ENCODE data around the gene EXOC2. TPM values are rescaled to one million over a fixed set of nuclear protein-coding genes. Genes with fewer than 3 reads are reported as not detected.

The EXOC2 gene
- total RNA-seq, 1 donor from 2014 or later = 29.2 TPM

DNA sequence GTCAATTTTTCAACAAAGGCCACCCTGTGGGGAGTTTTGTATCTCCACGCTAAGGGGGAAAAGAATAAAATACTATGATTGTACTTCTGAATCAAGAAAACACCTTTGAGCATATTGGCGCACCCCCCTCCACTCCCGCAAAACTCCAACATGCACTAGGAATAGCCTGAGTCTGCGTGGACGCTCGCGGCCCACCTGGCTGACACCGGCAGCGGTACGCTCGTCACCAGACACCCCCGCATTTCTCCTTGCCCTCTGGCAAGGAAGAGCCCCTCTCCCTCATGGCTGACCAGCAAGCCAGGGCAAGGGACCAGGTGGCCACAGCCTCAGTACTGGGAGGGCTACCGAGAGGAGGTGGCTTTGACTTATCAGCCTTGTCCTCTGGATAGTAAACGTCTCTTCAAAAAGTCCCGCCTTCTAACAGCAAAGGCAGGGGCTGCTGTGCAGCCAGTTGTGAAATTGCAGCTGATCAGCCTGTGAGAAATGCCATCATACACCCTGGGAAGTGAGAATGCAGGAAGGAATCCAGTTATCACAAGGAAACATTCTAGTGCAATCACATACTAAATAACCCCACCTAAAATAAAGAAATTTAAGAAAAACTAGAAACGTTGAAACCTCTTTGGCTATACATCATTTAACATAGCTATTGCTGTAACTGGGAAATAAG lies 120.2 kb downstream of the EXOC2 start:
- DNase-seq (ENCODE audit: low read depth) (no peak), FAIRE-seq (no peak)
- H3K27me3 ChIP-seq (ENCODE audit: control insufficient read depth, insufficient read depth, low read length) = no peaks in the 10 kb centered on the region
- no peak overlapping the region for H3K4me3 ChIP-seq (ENCODE audit: low read depth, low read length)
- peaks cover 5% of the 10 kb centered on the region for H3K36me3 ChIP-seq (ENCODE audit: control insufficient read depth, insufficient read depth, low read length)
- no peak for TF ChIP-seq CTCF (IDR thresholded peaks at IDR 0.05; ENCODE audit: insufficient read depth, low read length, severe bottlenecking)

DNA sequence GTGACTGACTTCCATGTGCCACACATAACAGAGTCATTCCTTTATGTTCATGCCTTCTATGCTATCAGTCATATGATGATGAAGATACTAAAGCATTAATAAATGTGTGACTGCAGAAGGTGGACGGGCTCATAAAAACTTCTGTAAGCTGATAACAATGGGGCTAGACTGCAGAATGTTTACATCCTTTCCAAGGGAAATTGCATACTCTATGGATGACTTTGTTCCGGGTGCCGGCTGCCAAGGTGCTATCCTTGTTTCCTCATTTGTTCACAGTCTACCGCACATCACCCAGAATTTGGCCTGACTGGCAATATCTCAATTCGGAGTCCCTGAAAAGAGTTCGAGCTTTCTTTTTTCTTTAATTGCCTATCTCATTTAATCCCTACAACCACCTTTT lies 121.0 kb downstream of the EXOC2 start:
- DNase-seq (ENCODE audit: low read depth) = no peak
- H3K27me3 ChIP-seq (ENCODE audit: control insufficient read depth, insufficient read depth, low read length) = no peaks in the 10 kb centered on the region
- no peak for FAIRE-seq
- no peak overlapping the region for H3K4me3 ChIP-seq (ENCODE audit: low read depth, low read length)
- peaks cover 5% of the 10 kb centered on the region for H3K36me3 ChIP-seq (ENCODE audit: control insufficient read depth, insufficient read depth, low read length)
- no peak for TF ChIP-seq CTCF (IDR thresholded peaks at IDR 0.05; ENCODE audit: insufficient read depth, low read length, severe bottlenecking)

GRCh38 chr6:570825-571224 lies 122.1 kb downstream of the EXOC2 start:
- FAIRE-seq (no peak), DNase-seq (ENCODE audit: low read depth) (no peak)
- Histone ChIP-seq H3K27me3 (ENCODE audit: control insufficient read depth, insufficient read depth, low read length) (no peaks in the 10 kb centered on the region), H3K4me3 (ENCODE audit: low read depth, low read length) (no peak overlapping the region), H3K36me3 (ENCODE audit: control insufficient read depth, insufficient read depth, low read length) (peaks cover 5% of the 10 kb centered on the region)
- no peak for TF ChIP-seq CTCF (IDR thresholded peaks at IDR 0.05; ENCODE audit: insufficient read depth, low read length, severe bottlenecking)

DNA sequence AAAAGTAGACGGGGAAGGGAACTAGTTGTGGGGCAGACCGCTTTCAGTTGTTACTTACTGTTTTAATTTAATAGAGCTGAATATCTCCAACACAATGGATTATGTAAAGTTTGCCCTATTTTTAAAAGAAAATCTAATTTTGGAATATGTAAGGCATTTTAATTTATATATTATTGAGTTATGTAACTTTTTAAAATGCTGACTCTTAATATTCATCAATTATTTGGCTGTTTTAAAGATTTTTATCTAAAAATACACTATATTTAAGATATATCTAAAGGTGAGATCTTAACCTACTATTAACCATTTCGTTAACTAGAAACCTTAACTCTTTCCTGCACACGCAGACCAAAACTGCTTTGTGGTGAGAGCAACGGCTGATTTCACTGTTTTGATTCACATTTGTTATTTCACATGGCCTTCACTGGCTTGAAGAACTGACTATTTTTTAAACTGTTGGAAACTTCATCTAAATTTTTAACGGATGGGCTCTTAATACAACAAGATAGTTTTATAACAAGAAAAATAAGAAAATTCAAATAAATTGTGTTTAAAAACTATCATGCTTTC lies 123.9 kb downstream of the EXOC2 start:
- FAIRE-seq = no peak

GRCh38 chr6:568085-568484 lies 124.9 kb downstream of the EXOC2 start:
- FAIRE-seq (no peak), DNase-seq (ENCODE audit: low read depth) (no peak)
- no peak overlapping the region for H3K4me3 ChIP-seq (ENCODE audit: low read depth, low read length)
- H3K27me3 ChIP-seq (ENCODE audit: control insufficient read depth, insufficient read depth, low read length) = no peaks in the 10 kb centered on the region
- peaks cover 7% of the 10 kb centered on the region for H3K36me3 ChIP-seq (ENCODE audit: control insufficient read depth, insufficient read depth, low read length)
- no peak for TF ChIP-seq CTCF (IDR thresholded peaks at IDR 0.05; ENCODE audit: insufficient read depth, low read length, severe bottlenecking)

More for the DNA sequence above, 123.9 kb downstream of the EXOC2 start:
- Histone ChIP-seq H3K27me3 (ENCODE audit: control insufficient read depth, insufficient read depth, low read length) (no peaks in the 10 kb centered on the region), H3K4me3 (ENCODE audit: low read depth, low read length) (no peak overlapping the region), H3K36me3 (ENCODE audit: control insufficient read depth, insufficient read depth, low read length) (peaks cover 5% of the 10 kb centered on the region)
- TF ChIP-seq CTCF (IDR thresholded peaks at IDR 0.05; ENCODE audit: insufficient read depth, low read length, severe bottlenecking) = no peak
- no peak for DNase-seq (ENCODE audit: low read depth)

DNA sequence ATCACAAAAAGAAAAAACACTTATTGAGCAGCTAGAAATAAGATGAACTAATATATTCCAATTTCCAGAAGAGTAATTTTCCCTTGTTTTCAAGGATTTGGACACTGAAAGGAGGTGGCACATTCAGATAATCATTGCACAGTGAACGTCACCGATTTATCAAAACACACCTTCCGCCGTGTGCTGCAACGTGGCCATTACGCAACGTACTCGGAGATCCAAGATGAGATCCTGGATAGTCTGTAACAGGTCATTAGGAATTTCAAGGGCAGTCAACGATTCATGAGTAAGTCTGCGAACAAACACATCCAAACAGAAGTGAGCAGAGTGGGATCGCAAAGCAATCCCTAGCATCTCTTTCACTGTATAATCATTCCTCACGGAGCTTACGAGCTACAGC lies 129.1 kb downstream of the EXOC2 start:
- Histone ChIP-seq H3K27me3 (ENCODE audit: control insufficient read depth, insufficient read depth, low read length) (no peaks in the 10 kb centered on the region), H3K36me3 (ENCODE audit: control insufficient read depth, insufficient read depth, low read length) (peaks cover 14% of the 10 kb centered on the region), H3K4me3 (ENCODE audit: low read depth, low read length) (no peak overlapping the region)
- DNase-seq (ENCODE audit: low read depth) (no peak), FAIRE-seq (peak; percentile 60)
- TF ChIP-seq CTCF (IDR thresholded peaks at IDR 0.05; ENCODE audit: insufficient read depth, low read length, severe bottlenecking) = no peak
